Keratinocyte (primary cell): Measurements from ENCODE around the gene TNNT1.

Source experiments
- CTCF ChIP-seq, 3 experiments: IDR thresholded peaks in 1 of 3; conservative IDR thresholded peaks in 1 of 3; optimal IDR thresholded peaks in 1 of 3; 2 replicates in 2 of 3; 3 replicates in 1 of 3; pipeline versions ENCODE3 to v1.5.1; 2011; ENCODE audit warnings: low read length in 3 of 3, mild to moderate bottlenecking in 3 of 3, moderate library complexity in 2 of 3, control low read depth in 1 of 3, inconsistent platforms in 1 of 3; ENCODE audit not compliant: insufficient read depth in 2 of 3; ENCODE audit errors: extremely low read depth in 1 of 3
- EZH2 ChIP-seq: IDR thresholded peaks from one replicate; pipeline ENCODE4 v1.6.1; 2012; ENCODE audit warnings: inconsistent platforms, mild to moderate bottlenecking, low read length, moderate library complexity

- TF ChIP-seq CTCF (optimal IDR thresholded peaks at IDR 0.05 in 1 of 3, IDR thresholded peaks at IDR 0.05 in 1 of 3, conservative IDR thresholded peaks at IDR 0.05 in 1 of 3; ENCODE audit: extremely low read depth in 1 of 3, insufficient read depth in 2 of 3, low read length in 3 of 3) (no peak), EZH2 (no peak)
These were observed 47.7 kb downstream of the TNNT1 start for GRCh38 chr19:55101261-55101660.
